Cardiac fibroblast (primary cell): Measurements from ENCODE around the gene CD22.

Experiments used
- DNase-seq, 2 donors: peaks; one replicate each; pipeline versions ENCODE4 v3.0.0 to v3.0.0-alpha.2; 2010; ENCODE audit warnings: low read depth in 2 of 2
- H3K4me3 ChIP-seq, 2 donors: replicated peaks in 1 of 2; 1 replicate in 1 of 2; 2 replicates in 1 of 2; pipeline ENCODE4 v1.5.1; 2011; ENCODE audit warnings: low read depth in 2 of 2, low read length in 2 of 2, mild to moderate bottlenecking in 2 of 2, moderate library complexity in 1 of 2
- CTCF ChIP-seq: IDR thresholded peaks from one replicate; pipeline ENCODE4 v1.5.1; 2011; ENCODE audit warnings: low read depth, mild to moderate bottlenecking, low read length, inconsistent platforms

The CD22 gene

GRCh38 chr19:35337984-35338296 is 9.0 kb downstream of the CD22 start:
- no peak overlapping the region for H3K4me3 ChIP-seq
- no peak for TF ChIP-seq CTCF
- DNase-seq, result no peak

DNA sequence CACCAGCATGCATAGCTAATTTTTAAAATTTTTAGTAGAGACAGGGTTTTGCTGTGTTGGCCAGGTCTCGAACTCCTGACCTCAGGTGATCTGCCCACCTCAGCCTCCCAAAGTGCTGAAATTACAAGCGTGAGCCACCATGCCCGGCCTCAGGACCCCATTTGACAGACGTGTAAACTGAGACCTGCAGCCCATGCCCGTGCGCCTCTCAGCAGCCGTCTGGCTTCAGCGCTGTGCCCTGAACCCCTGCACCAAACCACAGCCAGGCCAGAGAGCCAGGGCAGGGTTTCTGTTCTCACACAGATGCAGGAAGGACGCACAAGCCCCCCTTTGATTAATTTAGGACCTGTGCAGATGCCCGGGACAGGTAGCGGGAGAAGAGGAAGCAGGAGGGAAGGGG is 11.4 kb downstream of the CD22 start:
- no peak for TF ChIP-seq CTCF
- no peak overlapping the region for H3K4me3 ChIP-seq
- no peak for DNase-seq

GRCh38 chr19:35341006-35341405 is 12.0 kb downstream of the CD22 start:
- no peak overlapping the region for H3K4me3 ChIP-seq
- no peak for DNase-seq
- no peak for TF ChIP-seq CTCF

DNA sequence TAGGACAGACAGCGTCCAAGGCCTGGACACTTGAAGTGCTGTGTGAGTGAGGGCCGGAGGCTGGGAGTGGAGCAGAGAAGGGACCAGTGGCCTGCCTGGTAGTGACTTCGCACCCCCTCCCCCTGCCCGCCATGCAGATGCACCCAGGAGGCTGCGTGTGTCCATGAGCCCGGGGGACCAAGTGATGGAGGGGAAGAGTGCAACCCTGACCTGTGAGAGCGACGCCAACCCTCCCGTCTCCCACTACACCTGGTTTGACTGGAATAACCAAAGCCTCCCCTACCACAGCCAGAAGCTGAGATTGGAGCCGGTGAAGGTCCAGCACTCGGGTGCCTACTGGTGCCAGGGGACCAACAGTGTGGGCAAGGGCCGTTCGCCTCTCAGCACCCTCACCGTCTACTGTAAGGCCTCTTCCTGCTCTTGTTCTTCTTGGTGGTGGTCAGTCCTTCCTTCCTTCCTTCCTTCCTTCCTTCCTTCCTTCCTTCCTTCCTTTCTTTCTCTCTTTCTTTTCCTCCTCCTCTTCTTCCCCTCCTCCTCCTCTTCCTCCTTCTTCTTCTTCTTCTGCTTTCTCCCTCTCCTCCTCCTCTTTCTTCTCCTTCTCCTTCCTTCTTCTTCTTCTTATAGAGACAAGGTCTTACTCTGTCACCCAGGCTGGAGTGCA is 12.7 kb downstream of the CD22 start:
- H3K4me3 ChIP-seq, result no peak overlapping the region
- no peak for DNase-seq
- no peak for TF ChIP-seq CTCF

GRCh38 chr19:35342430-35342829 is 13.4 kb downstream of the CD22 start:
- no peak for DNase-seq
- TF ChIP-seq CTCF, result no peak
- no peak overlapping the region for H3K4me3 ChIP-seq

DNA sequence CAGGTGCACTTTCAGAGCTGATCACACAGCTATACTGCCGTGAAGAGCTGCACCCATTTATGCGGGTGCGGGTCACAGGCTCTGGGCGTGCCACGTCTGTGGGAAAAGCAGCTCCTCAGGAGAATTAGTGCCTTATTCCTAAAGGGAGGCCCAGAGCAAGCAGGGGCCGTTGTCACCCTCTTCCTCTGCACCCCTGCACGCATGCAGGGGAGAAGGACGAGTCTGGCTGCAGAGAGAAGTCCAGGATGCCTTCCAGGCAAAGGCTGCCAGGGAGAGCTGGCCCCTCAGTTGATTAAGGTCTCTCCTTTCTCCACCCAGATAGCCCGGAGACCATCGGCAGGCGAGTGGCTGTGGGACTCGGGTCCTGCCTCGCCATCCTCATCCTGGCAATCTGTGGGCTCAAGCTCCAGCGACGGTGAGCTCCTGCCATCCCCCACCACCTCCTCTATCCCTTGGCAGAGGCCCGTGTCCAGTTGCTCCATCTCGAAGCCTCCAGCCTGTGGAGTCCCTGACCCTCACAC is 15.6 kb downstream of the CD22 start:
- no peak overlapping the region for H3K4me3 ChIP-seq
- no peak for DNase-seq
- no peak for TF ChIP-seq CTCF

GRCh38 chr19:35345671-35346111 is 16.7 kb downstream of the CD22 start:
- no peak overlapping the region for H3K4me3 ChIP-seq
- TF ChIP-seq CTCF, result no peak
- DNase-seq, result no peak
